ENCODE data around the gene TECPR1.

The TECPR1 gene

DNA sequence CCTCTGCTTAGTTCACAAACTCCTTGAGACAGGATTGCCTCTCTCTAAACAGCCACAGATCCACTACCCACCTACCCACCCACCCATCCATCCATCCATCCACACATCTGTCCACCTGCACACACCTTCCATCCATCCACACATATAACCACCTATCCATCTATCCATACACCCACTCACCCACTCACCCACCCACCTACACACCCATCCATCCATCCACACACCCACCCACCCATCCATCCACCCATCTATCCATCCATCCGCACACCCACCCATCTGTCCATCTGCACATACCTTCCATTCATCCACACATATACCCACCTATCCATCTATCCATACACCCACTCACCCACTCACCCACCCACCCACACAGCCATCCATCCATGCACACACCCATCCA, 9.7 kb downstream of the TECPR1 start:
- DNase-seq: no peak

DNA sequence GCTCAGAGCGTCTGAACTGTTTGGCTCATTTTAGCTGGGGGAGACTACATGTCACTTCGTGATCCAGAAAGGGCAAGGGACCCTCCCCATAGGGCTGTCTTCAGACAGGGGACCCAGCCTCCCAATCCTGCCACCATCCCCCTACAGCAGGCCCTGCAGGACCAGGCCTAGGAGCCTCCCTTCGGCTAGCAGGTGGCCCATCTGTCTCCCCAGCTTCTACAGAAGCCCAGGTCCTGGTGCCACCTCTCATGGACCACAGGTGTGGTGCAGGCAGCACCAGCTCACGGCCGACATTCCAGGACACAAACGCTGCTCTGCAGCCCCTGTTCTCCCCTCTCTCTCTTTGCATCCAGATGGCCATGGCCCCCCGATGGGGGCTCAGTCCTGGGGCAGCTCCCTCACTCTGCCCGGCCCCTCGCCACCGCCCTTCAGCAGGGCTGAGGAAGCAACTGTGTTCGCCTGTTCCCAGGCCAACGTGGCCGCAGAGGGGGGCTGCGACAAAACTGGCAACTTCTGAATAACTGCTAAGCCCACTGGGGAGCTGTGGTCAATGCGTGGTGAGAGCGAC, 10.3 kb downstream of the TECPR1 start:
- DNase-seq: no peak

- DNase-seq: peak; percentile 48
Measured at GRCh38 chr7:98240961-98241673, 10.9 kb downstream of the TECPR1 start.

DNA sequence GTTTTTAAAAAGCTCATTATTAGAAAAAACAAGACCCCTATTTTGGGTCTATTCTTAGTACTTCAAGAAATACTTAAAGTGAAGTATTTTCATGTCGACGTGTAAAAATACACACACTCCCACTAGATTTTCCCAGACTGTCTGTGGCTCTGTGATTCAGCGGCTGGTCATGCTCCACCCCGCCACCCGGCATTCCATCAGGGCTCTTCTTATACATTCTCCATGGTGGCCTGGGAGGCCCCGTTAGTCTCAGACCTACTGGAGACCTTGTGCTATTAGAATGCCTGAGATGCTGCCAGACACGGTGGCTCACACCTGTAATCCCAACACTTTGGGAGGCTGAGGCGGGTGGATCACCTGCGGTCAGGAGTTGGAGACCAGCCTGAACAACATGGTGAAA, 13.1 kb downstream of the TECPR1 start:
- no peak for DNase-seq

GRCh38 chr7:98238076-98238475, 14.0 kb downstream of the TECPR1 start:
- DNase-seq: no peak

DNA sequence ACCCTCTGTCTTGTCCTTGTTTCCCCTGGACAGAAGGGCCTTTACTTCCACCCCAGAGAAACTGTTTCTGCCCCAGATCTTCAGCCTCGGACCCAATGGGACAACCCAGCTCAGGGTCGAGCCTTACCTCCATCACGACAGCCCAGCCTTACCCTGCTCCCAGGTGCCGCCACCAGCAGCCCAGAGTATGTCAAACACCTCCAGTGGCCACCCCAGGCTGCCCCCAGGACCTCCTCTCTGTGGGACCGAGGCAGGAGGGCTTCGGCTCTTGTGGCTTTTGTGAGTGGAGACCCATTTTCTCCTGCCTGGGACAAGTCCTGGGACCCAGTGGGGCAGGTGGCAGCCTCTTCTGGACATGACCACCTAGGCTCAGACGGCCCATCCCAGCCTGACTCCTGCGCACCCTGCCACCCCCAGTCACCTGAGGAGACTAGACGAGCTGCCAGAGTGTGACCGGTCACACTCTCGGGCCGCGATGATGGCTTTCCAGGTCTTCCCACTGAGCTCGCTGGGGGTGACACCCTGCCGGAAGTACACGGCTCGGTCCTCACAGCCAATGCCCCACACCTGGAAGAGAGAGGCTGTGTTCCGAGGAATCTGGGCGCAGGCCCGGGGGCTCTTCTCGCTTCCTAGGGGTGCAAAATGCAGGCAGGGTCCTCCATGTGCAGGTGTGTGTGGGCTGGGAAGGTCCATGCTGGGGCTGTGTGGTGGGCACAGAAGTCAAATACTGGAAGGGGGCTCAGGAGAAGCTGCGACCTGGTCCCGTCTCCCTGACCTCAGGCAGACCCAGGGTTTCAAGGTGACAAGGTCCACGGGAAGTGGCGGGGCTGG, 15.5 kb downstream of the TECPR1 start:
- no peak for DNase-seq

- no peak for DNase-seq
Measured at GRCh38 chr7:98235901-98236300, 16.1 kb downstream of the TECPR1 start.

DNA sequence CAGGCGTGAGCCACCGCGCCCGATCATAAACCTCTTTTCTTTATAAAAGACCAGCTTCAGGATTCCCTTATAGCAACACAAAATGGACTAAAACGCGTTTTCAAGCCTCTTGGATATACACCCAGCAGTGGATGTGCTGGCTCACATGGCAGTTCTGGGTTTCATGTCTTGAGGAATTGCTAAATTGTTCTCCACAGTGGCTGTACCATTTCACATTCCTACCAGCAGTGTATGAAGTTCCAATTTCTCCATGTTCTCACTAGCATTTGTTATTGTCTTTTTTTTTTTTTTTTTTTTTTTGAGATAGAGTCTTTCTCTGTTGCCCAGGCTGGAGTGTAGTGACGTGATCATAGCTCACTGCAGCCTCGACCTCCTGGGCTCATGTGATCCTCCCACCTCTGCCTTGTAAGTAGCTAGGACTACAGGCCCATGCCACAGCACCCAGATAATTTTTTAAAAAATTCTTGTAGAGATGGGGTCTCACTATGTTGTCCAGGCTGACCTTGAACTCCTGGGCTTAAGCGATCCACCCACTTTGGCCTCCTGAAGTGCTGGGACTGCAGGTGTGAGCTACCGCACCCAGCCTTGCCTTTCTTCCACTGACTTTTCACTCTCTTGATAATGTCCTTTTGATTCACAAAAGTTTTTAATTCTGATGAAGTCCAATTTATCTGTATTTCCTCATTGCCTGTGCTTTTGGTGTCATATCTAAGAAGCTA, 17.4 kb downstream of the TECPR1 start:
- DNase-seq: no peak

DNA sequence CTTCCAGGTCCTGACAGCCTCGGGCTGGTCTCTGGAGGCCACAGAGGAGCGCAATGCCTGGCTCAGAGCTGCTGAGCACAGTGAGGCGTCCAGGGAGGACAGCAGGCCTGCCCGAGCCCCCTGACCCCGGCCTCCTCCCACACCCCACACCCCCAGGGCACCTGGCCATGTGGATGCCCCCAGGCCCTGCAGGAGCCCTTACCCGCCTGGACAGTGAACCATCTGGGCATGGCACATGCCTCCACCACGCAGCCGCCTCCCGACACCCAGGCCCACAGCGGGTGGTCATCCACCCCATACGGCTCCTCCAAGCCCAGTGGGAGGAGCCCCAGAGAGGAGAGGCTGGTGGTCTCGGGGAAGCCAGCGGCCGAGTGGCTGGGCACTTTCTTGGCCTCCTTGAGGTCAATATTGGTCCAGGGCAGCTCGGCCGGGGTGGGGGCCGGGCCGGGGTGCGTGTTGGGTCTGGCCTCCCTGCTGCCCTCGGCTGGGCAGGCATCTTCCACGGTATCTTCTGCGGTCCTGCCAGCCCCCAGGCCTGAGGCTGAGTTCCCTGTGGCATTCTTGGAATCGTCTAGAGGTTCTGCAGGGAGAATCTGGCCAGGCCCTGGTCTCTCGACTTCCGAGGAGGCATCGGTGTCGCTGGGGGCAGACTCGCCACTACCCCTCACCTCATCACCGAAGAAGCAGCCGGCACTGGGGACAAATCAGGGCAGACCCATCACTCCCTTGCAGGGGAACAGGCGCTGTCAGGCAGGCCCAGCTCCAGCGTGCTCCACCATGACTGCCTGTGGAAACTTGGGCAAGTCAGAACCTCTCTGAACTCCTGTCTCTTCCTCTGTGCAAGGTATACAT, 18.6 kb downstream of the TECPR1 start:
- DNase-seq: no peak

DNA sequence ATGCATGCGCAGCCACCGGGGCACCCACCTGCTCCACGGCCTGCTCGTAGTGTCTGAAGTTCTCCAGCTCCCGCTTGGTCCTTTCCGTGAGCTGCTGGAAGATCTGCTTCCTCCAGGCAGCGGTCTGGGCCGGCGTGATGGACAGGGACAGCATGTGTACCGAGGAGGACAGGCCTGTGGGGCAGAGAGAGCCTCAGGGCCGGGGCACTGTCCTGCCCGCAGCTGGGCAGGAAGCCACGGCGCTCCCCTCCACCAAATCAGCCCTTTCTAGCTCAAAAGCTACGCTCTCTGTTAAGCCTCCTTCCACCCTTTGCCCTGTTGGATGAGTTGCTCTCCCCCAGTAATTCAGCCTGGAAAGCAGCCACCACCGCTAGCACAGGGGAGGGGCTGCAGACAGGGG, 19.2 kb downstream of the TECPR1 start:
- DNase-seq: no peak

GRCh38 chr7:98232263-98232585, 19.8 kb downstream of the TECPR1 start:
- no peak for DNase-seq

DNA sequence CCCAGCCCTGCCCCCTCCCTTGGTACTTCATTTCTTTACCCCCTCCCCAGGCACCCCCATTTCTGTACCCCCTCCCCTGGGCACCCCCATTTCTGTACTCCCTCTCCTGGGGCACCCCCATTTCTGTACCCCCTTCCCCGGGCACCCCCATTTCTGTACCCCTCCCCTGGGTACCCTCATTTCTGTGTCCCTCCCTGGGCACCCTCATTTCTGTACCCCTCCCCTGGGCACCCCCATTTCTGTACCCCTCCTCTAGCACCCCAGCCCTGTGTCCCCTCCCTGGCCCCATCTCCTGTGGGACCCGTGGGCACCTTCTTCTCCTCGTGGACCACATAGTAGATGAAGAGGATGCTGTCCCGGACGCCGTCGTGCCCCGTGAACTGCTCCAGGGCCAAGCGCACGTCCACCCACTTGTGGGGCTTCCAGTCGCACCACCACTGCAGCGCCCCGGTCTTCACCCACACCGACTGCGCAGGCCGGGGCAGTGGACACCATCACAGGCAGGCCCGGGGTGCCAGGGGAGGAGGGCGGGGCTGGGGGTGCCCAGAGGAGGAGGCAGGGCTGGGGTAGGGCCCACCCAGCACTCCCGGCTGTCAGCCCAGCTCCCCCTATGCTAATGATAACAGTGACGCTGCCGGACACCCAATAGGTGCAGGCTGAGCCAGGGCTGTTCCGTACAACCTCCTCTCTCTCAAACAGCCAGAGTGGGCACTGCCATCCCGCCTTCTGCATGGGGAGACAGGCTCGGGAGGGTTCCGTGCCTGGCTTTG, 20.4 kb downstream of the TECPR1 start:
- DNase-seq: no peak

GRCh38 chr7:98230746-98231471, 21.1 kb downstream of the TECPR1 start:
- DNase-seq: no peak

- no peak for DNase-seq
Measured at GRCh38 chr7:98229991-98230745, 21.9 kb downstream of the TECPR1 start.

- no peak for DNase-seq
Measured at GRCh38 chr7:98229441-98229840, 22.6 kb downstream of the TECPR1 start.

DNA sequence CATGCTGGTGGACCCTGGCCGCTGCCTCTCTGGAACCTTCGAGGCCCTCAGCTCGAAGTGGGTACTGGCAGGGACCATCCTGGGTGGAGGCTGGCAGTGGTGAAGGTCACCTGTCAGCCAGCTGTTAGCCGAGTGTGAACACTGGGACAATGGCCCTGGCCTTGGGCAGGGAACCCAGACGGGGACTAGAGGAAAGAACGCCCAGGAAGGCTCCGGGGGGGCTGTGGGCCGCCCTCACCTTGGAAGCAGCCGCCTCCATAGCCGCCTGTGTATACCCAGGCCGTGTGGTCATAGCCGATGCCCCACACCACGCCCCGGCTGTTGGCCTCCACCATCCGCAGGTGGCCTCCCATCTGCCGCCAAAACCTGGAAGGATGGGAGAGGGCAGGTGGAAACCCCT, 23.2 kb downstream of the TECPR1 start:
- no peak for DNase-seq

- no peak for DNase-seq
Measured at GRCh38 chr7:98227939-98228338, 24.1 kb downstream of the TECPR1 start.

- no peak for DNase-seq
Measured at GRCh38 chr7:98225913-98226614, 26.0 kb downstream of the TECPR1 start.

GRCh38 chr7:98224701-98225181, 27.3 kb downstream of the TECPR1 start:
- no peak for DNase-seq
